BJ (cell line): ENCODE results near the gene YWHAE. TPM values are rescaled to one million over a fixed set of nuclear protein-coding genes. Genes with fewer than 3 reads are reported as not detected.
"Not testable (repeated sequence)": the region's sequence is repeated elsewhere in the genome, so short reads cannot be mapped to it uniquely, and the experiment has no call there.

Experiments
- CTCF ChIA-PET: fragments of 350-600 bp; formaldehyde crosslinking; extraction: SDS; loops from one replicate; lab custom pipeline; 2021; ENCODE audit warnings: antibody characterized with exemption, inconsistent platforms; lab: Yijun Ruan, JAX
- POLR2A ChIA-PET: fragments of 300-600 bp; sonication (Branson Sonifier 250); formaldehyde crosslinking; extraction: SDS; loops from one replicate; lab custom pipeline; 2021; ENCODE audit warnings: antibody characterized with exemption; lab: Charles Lee
- DNase-seq: peaks from one replicate; pipeline ENCODE4 v3.0.0-alpha.2; 2011; ENCODE audit warnings: low read depth
- H3K27me3 ChIP-seq: 2 replicates; pipeline ENCODE4 v1.6.0; 2011; ENCODE audit warnings: low read length; ENCODE audit not compliant: control insufficient read depth, insufficient read depth
- H3K36me3 ChIP-seq: 2 replicates; pipeline ENCODE4 v1.5.1; 2011; ENCODE audit warnings: low read length; ENCODE audit not compliant: control insufficient read depth, insufficient read depth
- H3K4me3 ChIP-seq: 2 replicates; pipeline ENCODE4 v1.5.1; 2011; ENCODE audit warnings: low read depth, mild to moderate bottlenecking, control low read depth, low read length
- polyA minus RNA-seq: library from RNA; depleted of rRNA, polyadenylated mRNA; stranded (reverse); fragments of >200 nt; gene quantifications from 2 replicates; pipeline ENCODE4 v1.2.3, GENCODE V29; 2011; rRNA and poly(A)+ RNA removed
- polyA plus RNA-seq: library from polyadenylated mRNA; depleted of rRNA; stranded (reverse); fragments of >200 nt; gene quantifications from 2 replicates; pipeline ENCODE4 v1.2.3, GENCODE V29; 2011; rRNA removed
- TF ChIP-seq, protein P1 (sequence below): IDR thresholded peaks from 2 replicates; pipeline ENCODE4 v1.5.1; 2011; ENCODE audit warnings: low read depth, mild to moderate bottlenecking, control low read depth, inconsistent platforms, low read length, moderate library complexity; ENCODE audit not compliant: insufficient read depth

Gene YWHAE
- polyA plus RNA-seq (618 and 665 TPM in 2 replicates), polyA minus RNA-seq (294 and 497 TPM in 2 replicates)

GRCh38 chr17:1399679-1400512, at the start of gene YWHAE:
Gene YWHAE (minus strand): TSS chr17:1400222. CDS start chr17:1400110, 112 bp downstream.
- CTCF ChIA-PET = interaction anchor here (0.7 to 1.5 kb wide), 4 partner anchors 9 to 269 kb away, joined by 3 to 5 read pairs (median 4); no protein-coding TSS in a partner anchor
- no peaks in the 10 kb centered on the region; the same call in 1 of the 2 replicates for H3K36me3 ChIP-seq
- H3K4me3 ChIP-seq = peak within 1 kb of the TSS; percentile 78
- H3K27me3 ChIP-seq = no peaks in the 10 kb centered on the region
- POLR2A ChIA-PET = interaction anchor here (0.6 kb wide), 1 partner anchor 20 kb away, joined by 5 read pairs; no protein-coding TSS in a partner anchor
- TF ChIP-seq, protein P1, sequence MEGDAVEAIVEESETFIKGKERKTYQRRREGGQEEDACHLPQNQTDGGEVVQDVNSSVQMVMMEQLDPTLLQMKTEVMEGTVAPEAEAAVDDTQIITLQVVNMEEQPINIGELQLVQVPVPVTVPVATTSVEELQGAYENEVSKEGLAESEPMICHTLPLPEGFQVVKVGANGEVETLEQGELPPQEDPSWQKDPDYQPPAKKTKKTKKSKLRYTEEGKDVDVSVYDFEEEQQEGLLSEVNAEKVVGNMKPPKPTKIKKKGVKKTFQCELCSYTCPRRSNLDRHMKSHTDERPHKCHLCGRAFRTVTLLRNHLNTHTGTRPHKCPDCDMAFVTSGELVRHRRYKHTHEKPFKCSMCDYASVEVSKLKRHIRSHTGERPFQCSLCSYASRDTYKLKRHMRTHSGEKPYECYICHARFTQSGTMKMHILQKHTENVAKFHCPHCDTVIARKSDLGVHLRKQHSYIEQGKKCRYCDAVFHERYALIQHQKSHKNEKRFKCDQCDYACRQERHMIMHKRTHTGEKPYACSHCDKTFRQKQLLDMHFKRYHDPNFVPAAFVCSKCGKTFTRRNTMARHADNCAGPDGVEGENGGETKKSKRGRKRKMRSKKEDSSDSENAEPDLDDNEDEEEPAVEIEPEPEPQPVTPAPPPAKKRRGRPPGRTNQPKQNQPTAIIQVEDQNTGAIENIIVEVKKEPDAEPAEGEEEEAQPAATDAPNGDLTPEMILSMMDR = no peak
- peak; percentile 63 for DNase-seq

- CTCF ChIA-PET = interaction anchor here (1.2 kb wide), 1 partner anchor 84 kb away, joined by 5 read pairs; no protein-coding TSS in a partner anchor
- no peak overlapping the region for H3K4me3 ChIP-seq
- H3K36me3 ChIP-seq = peaks cover 3% of the 10 kb centered on the region; the same call in 1 of the 2 replicates
- POLR2A ChIA-PET = interaction anchor here (0.6 kb wide), 1 partner anchor 218 kb away, joined by 12 read pairs; no protein-coding TSS in a partner anchor
- TF ChIP-seq, protein P1 = no peak
- no peak for DNase-seq
- H3K27me3 ChIP-seq = no peaks in the 10 kb centered on the region
Measured at GRCh38 chr17:1449412-1449967, 49.5 kb upstream of the YWHAE start.

GRCh38 chr17:1447052-1447451, 47.0 kb upstream of the YWHAE start:
- TF ChIP-seq, protein P1 = no peak
- DNase-seq = no peak
- Histone ChIP-seq H3K36me3 (0 out of 2 replicates have a peak, but pooled peaks cover 3% of the 10 kb centered on the region), H3K4me3 (no peak overlapping the region), H3K27me3 (no peaks in the 10 kb centered on the region)
- ChIA-PET CTCF (interaction anchor here (1.1 kb wide), 1 partner anchor 82 kb away, joined by 5 read pairs; no protein-coding TSS in a partner anchor), POLR2A (no interaction called here)

- TF ChIP-seq, protein P1 = no peak
- DNase-seq = no peak
- H3K4me3 ChIP-seq = no peak overlapping the region
- ChIA-PET POLR2A (no interaction called here), CTCF (no interaction called here)
- 0 out of 2 replicates have a peak, but pooled peaks cover 3% of the 10 kb centered on the region for H3K36me3 ChIP-seq
- H3K27me3 ChIP-seq = no peaks in the 10 kb centered on the region
Measured at GRCh38 chr17:1446201-1446600, 46.2 kb upstream of the YWHAE start.

- CTCF ChIA-PET, H3K36me3 ChIP-seq, DNase-seq, H3K4me3 ChIP-seq, POLR2A ChIA-PET, H3K27me3 ChIP-seq: not testable (repeated sequence)
Measured at GRCh38 chr17:1445695-1446094, 45.7 kb upstream of the YWHAE start.

DNA sequence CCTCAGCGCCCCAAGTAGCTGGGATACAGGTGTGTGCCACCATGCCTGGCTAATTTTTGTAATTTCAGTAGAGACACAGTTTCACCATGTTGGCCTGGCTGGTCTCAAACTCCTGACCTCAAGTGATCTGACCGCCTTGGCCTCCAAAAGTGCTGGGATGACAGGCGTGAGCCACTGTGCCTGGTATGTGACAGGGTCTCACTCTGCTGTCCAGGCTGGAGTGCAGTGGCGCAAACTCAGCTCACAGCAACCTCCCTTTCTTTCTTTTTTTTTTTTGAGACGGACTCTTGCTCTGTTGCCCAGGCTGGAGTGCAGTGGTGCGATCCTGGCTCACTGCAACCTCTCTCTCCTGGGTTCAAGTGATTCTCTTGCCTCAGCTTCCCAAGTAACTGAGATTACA, 42.7 kb upstream of the YWHAE start:
- POLR2A ChIA-PET, DNase-seq, H3K4me3 ChIP-seq, H3K36me3 ChIP-seq, CTCF ChIA-PET, H3K27me3 ChIP-seq: not testable (repeated sequence)
